HG02610 (cell line): ENCODE data around the gene HSD17B4.
"Not testable (repeated sequence)": the region's sequence is repeated elsewhere in the genome, so short reads cannot be mapped to it uniquely, and the experiment has no call there.

Experiments used
- ATAC-seq: cut with Tn5 transposase; IDR thresholded peaks from one replicate; pipeline ENCODE4 v1.9.1; 2021; ENCODE audit warnings: mild to moderate bottlenecking, moderate library complexity; ENCODE audit not compliant: unreplicated experiment

The HSD17B4 gene

DNA sequence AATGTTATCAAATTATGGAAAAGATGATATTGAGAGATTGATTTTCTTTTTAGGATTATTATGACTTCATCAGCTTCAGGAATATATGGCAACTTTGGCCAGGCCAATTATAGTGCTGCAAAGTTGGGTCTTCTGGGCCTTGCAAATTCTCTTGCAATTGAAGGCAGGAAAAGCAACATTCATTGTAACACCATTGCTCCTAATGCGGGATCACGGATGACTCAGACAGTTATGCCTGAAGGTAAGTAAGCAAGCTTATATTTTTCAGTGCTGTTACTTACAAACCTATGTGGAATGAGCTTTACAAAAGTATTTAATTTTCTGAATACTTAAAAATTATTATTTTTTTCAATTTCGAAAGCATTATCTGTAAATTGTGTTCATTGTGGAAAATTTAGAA, 26.5 kb downstream of the HSD17B4 start:
- ATAC-seq: no peak

DNA sequence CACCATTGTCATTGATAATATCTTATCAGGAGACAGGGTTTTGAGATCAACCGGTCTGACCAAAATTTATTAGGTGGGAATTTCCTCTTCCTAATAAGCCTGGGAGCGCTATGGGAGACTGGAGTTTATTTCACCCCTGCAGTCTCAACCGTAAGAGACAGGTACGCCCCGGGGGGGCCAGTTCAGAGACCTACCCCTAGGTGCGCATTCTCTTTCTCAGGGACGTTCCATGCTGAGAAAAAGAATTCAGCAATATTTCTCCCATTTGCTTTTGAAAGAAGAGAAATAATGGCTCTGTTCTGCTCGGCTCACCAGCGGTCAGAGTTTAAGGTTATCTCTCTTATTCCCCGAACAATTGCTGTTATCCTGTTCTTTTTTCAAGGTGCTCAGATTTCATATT, 28.3 kb downstream of the HSD17B4 start:
- ATAC-seq: not testable (repeated sequence)

DNA sequence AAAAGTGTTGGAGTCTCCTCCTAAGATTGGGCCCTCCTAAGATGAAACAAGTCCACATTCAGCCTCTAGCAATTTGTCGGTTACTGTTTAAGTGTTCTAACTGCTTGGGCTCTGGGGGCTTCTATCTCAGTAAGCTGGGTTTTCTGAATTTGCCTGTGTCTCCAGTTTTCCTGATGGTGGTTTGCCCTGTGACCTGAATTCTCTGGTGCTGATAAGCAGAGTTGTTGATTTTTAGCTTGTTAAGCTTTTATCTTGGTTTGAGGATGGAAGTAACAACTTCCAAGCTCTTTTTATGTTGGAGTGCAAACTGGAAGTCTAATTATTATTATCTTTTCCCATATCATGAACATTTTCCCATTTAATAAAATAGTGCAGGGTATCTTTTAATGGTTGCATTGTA, 30.9 kb downstream of the HSD17B4 start:
- ATAC-seq: no peak

DNA sequence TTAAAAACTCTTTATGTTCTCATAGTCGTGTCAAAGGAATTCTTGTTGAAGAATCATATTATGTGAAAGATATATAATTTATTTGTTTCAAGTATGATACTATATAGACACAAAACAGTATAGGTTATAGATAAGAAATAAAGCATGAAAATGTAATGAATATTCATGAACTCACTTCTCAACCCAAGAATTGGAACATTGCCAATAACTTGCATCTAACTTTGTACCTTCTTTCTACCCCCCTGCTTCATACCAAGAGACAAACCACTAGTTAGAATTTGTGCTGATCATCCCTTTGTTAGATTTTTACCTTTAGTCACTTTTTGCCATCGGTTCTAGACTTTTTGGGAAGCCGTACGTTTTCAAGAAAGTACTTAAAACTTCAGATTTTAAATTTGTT, 32.6 kb downstream of the HSD17B4 start:
- no peak for ATAC-seq

DNA sequence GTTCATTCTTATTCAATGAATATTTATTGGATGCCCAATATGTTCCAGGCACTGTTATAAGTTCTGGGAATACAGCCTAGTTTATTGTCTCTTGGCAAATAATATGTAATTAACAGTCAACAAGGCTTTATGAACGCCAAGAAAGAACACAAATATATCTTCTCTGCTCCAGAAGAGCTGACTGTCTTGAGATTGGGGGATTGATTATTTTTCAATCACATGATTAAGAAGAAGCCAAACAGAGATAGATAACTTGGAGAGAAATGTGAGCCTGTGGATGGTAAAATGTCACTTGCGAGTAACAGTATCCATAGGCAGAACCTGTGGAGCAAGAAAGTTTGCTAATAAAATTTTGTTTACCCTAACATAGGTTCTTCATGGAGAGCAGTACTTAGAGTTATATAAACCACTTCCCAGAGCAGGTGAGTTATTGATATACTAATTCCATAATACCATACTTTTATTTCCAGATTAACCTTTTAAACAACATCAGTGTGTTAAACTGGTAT, 49.4 kb downstream of the HSD17B4 start:
- ATAC-seq: no peak

DNA sequence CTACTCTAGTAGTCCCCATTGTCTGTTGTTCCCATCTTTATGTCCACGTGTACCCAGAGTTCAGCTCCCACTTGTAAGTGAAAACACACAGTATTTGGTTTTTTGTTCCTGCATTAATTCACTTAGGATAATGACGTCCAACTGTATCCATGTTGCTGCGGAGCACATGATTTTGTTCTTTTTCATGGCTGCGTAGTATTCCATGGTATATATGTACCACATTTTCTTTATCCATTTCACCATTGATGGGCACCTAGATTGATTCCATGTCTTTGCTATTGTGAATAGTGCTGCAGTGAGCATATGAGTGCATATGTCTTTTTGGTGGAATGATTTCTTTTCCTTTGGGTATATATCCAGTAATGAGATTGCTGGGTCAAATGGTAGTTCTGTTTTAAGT, 51.6 kb downstream of the HSD17B4 start:
- ATAC-seq: not testable (repeated sequence)

DNA sequence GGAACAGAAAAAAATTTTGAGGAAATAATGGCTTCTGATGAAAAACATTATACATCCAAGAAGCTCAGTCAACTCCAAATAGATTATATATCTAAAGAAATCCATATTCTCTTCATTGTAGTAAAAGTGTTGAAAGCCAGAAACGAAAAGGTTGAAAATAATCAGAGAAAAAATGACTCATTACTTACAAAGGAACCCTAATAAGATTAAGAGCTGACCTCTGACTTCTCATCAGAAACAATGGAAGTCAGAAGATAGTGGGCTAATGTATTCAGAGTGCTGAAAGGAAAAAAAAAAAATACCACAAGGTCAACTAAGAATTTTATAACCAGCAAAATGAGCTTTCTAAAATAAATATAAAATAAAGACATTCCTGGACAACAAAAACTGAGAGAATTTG, 60.0 kb downstream of the HSD17B4 start:
- no peak for ATAC-seq

DNA sequence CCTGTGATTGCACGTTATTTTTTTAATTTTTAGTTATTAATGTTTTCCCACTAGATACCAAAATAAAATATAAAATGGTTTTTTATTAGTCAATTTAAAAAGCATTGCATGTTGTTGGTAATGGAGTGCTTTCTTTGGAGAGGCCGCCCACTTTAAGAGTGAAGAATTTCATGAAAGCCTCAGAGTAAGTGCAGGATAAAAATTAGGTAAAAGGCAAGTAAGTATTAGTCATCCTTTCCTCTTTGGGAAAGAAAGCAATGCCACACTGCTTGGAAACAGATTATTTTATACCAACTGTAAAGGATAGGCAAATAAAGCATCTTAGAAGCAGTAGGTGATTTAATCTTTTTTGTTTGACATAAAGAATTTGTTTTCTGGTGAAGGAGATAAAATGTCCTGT, 62.9 kb downstream of the HSD17B4 start:
- ATAC-seq: no peak

DNA sequence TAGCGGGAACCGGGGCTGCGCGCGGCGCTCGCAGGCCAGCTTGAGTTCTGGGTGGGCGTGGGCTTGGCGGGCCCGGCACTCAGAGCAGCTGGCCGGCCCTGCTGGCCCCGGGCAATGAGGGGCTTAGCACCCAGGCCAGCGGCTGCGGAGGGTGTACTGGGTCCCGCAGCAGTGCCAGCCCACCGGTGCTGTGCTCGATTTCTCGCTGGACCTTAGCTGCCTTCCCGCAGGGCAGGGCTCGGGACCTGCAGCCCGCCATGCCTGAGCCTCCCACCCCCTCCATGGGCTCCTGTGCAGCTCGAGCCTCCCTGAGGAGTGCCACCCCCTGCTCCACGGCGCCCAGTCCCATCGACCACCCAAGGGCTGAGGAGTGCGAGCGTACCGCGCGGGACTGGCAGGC, 64.8 kb downstream of the HSD17B4 start:
- ATAC-seq: not testable (repeated sequence)

DNA sequence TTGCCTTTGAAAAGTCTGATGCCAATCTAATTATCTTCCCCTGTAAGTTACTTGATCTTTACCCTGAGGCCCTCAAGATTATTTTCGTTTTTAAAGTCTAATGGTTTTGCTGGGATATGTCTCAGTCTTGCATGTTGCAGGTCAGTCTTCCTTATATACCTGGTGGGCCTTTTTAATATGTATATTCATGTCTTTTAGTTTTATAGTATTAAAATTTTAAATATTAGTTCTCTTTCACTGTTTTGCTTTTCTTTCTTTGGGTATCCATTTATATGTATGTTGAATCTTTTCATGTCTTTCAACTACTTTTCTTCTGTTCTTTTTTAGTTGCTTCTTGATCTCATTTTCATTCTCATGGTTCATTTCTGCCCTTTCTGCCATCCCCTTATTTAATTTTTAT, 68.9 kb downstream of the HSD17B4 start:
- no peak for ATAC-seq

DNA sequence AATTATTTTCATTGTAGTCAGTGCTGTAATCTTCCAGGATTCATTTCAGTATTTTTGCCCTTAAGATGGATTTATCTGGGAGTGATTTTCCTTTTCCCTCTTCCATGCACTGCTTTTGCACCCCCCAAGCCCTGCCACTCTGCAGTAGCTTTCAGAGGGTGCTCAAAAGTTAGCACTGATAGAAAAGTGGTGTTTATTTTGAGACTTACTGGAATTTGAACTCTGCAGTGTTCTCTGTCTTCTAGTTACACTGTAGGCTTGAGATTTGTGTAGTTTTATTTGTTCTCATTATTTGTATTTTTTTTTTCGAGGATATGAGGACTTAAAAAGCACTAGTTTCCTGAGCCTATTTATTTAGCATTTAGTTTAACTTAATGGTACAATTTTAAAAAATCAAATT, 70.5 kb downstream of the HSD17B4 start:
- no peak for ATAC-seq

DNA sequence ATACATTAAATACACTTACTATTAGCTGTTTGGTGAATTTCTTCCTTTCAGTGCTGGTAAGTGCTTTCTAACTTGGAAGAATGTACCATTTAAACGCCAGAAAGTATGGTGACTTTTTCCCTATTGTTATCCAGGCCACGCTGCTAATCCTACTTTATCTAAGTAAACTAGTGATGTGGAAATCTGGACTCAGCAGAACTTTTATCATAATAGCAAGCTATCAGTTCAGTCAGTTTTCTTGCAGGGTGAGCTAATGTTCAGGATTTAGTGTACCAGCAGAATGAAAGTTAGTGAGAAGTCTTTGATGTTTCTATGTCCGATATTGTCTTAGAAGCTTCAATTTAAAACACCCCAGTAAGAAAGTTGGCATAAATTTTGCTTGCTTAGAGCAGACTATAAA, 72.2 kb downstream of the HSD17B4 start:
- no peak for ATAC-seq

DNA sequence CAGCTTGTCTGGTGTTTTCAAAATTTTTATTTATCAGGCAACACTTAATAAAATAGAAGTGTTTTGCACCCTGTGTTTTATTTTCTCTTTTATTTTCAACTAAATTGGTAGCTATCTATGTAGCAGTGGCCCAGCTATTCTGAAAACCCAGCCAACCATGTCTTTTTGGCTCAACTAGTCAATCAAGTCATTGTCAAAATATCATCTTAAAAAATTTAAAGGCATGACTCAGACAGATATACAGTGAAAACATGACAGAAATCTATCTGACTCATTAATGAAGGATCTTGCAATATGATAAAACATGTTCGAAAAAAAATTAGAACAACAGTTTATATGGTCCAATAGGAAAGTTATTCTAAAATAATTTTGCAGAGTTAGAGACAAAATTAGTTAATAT, 75.1 kb downstream of the HSD17B4 start:
- no peak for ATAC-seq

DNA sequence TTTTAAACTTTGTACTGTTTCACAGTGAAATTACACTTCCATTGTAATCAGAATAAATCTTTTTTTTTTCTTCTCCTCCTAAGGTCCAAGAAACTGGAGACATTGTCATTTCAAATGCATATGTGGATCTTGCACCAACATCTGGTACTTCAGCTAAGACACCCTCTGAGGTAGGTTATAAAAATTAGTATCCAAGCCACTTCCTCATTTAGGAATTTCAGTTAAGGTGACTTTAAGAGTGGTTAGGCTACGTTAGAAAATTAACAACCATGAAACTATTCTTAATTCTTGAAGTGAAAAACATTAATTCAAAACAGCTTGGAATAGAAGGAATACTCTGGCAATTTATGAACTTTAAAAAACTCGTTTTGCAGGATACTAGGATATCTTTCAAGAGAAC, 77.5 kb downstream of the HSD17B4 start:
- ATAC-seq: no peak

DNA sequence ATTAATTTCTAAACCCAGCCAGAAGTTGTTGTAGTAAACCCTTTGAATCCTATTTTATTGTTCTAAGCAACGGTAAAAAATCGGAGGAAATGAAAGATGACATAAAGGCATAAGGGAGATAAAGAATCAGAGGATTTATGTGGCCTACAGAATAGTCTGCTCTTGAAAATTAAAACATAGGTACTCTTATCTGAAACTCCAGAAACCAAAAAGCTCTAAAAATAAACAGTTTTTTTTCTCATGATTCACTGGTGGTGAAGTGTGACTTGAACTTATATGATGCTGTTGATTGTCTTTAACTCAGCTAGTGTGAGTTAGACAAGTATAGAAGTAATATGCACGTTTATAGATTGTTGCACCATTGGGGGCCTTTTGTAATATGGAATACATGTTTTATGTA, 80.3 kb downstream of the HSD17B4 start:
- no peak for ATAC-seq

DNA sequence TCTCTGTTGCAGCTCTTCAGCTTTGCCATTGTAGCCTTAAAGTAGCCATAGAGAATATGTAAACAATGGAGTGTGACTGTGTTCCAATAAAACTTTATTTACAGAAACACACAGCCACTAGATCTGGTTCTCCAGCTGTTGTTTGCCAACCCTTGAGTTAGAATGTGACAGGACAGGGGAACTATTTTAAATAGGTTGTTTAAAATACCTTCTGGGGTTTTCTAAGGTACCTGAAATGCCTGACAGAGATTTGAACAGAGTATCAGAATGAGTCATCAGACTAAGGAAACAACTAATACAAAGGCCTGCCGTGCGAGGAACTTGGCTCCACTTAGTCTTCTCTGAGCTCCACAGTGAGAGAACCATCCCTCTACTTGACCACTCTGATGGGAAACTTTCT, 85.4 kb downstream of the HSD17B4 start:
- ATAC-seq: peak; percentile 100

DNA sequence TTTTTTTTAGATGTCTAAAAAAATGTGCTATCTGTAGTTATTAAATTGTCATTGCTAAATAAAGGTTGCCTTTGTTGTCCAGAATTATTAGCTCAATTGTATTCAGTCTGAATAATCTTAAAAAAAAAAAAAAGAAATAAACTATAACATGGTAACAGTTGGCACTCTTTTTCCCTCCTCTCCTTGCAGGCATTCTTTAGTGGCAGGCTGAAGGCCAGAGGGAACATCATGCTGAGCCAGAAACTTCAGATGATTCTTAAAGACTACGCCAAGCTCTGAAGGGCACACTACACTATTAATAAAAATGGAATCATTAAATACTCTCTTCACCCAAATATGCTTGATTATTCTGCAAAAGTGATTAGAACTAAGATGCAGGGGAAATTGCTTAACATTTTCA, 89.4 kb downstream of the HSD17B4 start:
- ATAC-seq: no peak

DNA sequence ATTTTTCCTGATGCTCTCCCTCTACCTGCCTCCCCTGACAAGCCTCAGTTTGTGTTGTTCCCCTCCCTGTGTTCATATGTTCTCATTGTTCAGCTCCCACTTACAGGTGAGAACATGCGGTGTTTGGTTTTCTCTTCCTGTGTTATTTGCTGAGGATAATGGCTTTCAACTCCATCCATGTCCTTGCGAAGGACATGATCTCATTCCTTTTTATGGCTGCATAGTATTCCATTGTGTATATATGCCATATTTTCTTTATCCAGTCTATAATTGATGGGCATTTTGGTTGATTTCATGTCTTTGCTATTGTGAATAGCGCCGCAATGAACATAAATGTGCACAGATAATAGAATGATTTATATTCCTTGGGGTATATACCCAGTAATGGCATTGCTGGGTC, 99.5 kb downstream of the HSD17B4 start:
- no peak for ATAC-seq

DNA sequence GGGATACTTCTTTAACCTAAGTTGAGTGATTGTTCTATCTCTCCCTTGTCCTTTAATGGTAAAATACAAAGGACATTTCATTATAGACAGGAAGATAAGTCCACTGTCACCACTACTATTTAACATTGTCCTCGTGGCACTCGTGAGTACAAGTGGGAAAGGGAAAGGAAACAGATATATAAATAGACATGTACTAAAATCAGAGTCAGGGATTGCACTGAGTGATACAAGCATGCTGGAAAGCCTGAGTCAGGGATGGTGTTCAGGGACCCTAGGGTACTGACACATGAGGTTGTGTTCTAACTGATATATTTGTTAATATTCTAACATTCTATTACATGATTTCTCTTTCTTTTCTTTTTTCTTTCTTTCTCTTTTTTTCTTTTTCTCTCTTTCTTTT, 102.3 kb downstream of the HSD17B4 start:
- ATAC-seq: no peak

DNA sequence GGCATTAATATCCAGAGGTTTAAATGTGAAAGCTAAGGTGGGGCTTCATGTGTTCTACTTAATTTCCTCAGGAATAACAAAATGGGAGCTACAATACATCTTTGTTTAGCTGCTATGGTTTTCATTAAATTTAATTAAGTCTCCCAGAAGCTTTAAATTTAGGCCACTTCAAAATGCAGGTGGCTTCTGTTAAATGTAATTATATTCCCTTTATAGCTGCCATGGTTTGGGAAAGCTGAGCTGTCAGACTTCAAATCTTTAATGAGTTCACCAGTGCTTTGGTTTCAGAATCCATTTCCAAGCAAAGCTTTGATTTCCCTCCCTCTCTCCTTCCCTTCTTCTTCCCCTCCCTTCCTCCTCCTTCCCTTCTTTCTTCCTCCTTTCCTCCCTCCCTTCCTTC, 118.6 kb downstream of the HSD17B4 start:
- no peak for ATAC-seq

DNA sequence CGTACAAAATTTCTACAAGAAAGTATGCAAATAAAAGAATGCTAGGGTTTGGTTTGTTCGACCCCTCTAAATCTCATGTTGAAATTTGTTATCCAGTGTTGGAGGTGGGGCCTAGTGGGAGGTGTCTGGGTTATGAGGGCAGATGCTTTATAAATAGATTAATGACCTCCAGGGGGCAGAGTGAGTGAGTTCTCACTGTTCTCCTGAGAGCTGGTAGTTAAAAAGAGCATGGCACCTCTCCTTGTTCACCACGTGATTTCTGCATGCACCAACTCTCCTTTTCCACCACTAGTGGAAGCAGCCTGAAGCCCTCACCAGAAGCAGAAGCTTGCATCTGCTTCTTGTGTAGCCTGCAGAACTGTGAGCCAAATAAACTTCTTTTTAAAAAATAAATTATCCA, 126.6 kb downstream of the HSD17B4 start:
- ATAC-seq: peak; percentile 73

DNA sequence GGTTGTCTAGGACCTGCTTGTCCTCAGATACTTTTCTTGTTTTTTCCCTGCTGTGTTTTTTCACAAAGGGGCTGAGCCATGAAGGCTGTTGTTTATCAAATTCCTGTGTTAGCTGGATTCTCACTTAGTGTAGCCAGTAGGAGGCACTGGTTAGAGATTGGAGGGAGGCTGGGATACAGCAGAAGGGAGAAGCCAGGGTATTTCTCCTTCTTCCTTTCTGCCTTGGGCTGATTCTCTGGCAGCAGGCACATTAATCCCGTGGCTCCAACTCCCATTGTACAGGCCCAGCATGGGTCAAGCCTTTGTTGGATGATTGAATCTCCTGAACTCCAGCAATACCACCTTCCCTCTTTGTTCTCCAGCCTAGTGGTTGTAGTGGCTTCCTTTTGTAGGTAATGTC, 130.7 kb downstream of the HSD17B4 start:
- ATAC-seq: no peak

DNA sequence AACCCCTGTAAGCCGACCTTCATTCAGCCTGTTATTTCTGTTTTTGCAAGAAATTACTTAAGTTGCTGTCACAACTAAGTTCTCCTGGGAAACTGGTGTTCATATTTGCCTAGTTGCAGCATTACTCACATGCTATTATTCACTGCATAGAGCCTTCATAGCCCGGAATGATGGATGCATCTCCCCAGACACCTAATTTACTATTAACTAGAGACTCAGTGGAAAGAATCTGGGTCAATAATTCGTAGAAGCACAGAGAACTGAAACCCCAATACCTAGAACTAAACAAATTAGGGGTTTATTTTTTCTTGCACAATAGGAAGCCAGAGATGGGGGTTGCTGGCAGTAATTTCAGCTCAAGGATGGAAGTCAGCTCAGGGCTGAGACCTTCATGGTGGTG, 131.4 kb downstream of the HSD17B4 start:
- ATAC-seq: peak; percentile 79
